Measurements from ENCODE around the gene CRLF1.

The CRLF1 gene

GRCh38 chr19:18543814-18544475 is 62.7 kb downstream of the CRLF1 start:
- DNase-seq (ENCODE audit: insufficient read length, low spot score) (peak; percentile 80), FAIRE-seq (peak; percentile 82)
- TF ChIP-seq POLR2AphosphoS5 (IDR thresholded peaks at IDR 0.05; ENCODE audit: low read depth, low read length) (no peak; the same call in 1 of the 2 replicates), PAX5 (IDR thresholded peaks at IDR 0.05; ENCODE audit: insufficient read depth, low read length, severe bottlenecking) (no peak), POU2F2 (IDR thresholded peaks at IDR 0.05; ENCODE audit: low read depth, low read length) (peak; percentile 68; the same call in 1 of the 2 replicates), TAF1 (IDR thresholded peaks at IDR 0.05; ENCODE audit: low read depth, low read length) (peak; percentile 90), POLR2A (IDR thresholded peaks at IDR 0.05; ENCODE audit: low read depth, low read length) (peak; percentile 85), SPI1 (IDR thresholded peaks at IDR 0.05; ENCODE audit: low read depth, low read length) (peak; percentile 35; the same call in 1 of the 2 replicates)

All from GM12891 (cell line).